COLO829 (cell line): ENCODE results near the gene RAD54L2.
"Not testable (repeated sequence)": the region's sequence is repeated elsewhere in the genome, so short reads cannot be mapped to it uniquely, and the experiment has no call there.

Experiments used
- DNase-seq: peaks from one replicate; pipeline ENCODE4 v3.0.0; 2012; ENCODE audit warnings: low spot score

The RAD54L2 gene

DNA sequence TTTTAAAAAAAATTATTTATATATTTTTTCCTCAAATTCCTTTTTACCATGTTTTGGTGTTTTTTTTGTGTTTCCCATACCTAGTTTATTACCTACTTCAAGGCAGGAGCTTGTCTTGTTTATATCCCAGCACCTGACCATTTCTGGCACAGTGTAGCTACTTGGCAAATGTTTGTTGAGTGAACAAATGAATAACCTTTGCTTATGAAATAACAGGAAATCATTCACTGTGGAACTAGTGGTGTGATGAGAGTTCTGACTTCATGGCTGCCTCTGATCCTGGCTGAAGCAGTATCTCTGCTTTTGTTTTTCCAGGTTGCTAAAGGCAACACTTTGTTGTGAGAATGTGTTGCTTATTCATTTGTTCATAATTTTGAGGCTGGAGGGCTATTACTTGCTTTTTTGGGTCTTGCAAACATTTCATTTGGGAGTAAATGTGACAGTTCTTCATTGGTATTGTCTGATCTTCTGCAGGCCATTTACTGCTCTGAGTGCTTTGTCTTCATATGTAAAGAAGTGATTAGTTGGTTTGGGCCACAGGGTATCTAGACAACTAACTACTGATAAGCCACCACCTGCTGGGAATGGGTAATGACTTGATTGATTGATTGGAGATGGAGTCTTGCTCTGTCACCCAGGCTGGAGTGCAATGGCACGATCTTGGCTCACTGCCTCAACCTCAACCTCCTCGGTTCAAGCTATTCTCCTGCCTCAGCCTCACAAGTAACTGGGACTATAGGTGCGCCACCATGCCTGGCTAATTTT lies 5.7 kb downstream of the RAD54L2 start:
- no peak for DNase-seq

GRCh38 chr3:51547274-51547673 lies 8.8 kb downstream of the RAD54L2 start:
- no peak for DNase-seq

- DNase-seq: no peak
These were observed 10.8 kb downstream of the RAD54L2 start for GRCh38 chr3:51549311-51549710.

DNA sequence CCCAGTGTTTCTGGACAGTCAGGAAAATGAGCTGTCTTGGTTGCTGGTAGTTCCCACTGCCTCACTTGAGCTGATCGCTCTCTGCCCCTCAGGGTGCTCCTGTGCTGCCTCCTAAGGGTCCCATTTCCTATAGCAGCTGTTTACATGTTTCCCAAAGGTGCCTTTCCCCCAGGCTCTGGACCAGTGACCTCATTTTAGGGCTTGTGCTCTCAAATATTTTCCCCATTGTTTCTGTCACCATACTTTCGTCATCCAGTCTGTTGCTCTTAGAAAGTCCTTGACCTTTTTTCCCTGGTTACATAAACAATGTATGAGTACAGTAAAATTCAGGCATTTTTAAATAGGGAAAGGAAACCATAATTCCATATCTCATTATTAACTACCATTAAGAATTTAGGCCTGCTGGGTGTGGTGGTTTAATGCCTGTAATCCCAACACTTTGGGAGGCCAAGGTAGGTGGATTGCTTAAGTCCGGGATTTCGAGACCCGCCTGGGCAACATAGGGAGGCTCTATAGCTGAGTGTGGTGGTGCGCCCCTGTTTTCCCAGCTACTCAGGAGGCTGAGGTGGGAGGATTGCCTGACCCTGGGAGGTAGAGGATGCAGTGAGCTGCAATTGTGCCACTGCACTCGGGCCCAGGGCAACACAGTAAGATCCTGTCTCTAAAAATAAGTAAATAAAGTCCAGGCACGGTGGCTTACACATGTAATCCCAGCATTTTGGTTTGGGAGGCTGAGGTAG lies 11.7 kb downstream of the RAD54L2 start:
- DNase-seq: no peak

DNA sequence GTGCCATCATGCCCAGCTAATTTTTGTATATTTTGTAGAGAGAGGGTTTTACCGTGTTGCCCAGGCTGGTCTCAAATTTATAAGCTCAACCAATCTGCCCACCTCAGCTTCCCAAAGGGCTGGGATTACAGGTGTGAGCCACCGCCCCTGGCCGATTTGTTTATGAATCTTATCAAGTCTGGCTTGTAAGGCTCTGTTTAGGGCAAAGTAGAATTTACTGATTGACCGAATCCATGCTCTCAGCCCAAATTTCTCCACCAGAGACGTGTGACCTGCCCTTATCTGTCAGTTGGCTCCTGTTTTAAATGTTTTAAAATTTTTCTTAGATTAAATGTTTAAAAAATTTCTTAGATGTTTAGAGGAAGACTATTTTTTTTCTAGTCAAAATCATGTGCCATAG lies 19.5 kb downstream of the RAD54L2 start:
- DNase-seq: no peak

- DNase-seq: no peak
These were observed 20.9 kb downstream of the RAD54L2 start for GRCh38 chr3:51559411-51559888.

DNA sequence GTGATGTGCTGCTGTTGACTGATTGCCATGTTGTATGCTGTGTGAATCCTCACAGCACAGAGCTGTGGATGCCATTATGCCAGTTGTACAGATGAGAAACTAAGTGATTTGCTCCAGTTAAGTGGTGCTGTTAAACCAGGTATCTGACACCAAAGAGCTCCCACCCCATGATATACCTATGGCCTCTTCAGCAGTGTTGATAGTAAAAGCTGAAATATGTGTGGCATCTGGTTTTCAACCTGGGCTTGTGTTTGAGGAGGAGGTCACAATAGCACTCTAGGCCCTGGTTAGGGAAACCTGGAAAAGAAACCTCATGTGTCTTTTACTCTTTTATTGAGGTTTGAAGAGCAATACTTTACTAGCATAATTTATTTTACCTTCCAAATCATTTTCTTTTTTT lies 21.4 kb downstream of the RAD54L2 start:
- no peak for DNase-seq

- not testable (repeated sequence) for DNase-seq
These were observed 23.9 kb downstream of the RAD54L2 start for GRCh38 chr3:51562403-51562802.

DNA sequence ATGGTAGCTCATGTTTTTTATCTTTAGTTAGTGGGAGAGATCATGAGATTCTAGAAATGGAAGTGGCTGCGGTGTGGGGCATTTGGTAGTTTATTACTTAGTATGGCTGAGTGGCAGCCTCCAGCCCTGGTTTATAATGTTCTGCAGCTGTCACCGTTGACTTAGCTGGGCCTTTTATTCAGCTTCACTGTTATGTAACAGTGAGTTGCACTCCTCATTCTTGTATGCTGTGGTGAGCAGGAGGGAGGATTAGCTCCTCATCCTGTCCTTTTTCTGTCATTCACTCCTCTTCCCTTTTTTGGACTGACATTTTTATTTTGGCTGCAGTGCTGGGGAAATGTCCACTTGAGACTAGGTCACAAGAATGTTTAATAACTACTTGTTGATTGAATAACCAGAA lies 29.5 kb downstream of the RAD54L2 start:
- no peak for DNase-seq

GRCh38 chr3:51568996-51569395 lies 30.5 kb downstream of the RAD54L2 start:
- no peak for DNase-seq

DNA sequence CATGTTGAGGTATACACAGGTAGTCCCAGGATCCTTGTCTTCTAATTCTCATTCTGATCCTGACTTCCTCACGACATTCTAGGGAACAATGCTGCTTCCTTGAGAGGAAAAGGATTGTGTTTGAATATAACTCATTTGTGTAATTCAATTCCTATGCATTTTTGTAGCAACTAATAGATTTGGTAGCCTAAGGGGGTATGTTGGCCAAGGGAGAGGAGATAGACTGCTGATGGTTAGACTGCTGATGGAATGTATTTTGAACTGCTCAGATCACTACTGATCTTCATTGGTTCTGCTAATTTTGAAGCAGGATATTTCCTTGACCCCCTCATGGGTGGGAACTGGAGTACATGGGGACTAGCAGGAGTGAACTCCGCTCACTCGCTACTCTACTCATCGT lies 39.7 kb downstream of the RAD54L2 start:
- DNase-seq: no peak

DNA sequence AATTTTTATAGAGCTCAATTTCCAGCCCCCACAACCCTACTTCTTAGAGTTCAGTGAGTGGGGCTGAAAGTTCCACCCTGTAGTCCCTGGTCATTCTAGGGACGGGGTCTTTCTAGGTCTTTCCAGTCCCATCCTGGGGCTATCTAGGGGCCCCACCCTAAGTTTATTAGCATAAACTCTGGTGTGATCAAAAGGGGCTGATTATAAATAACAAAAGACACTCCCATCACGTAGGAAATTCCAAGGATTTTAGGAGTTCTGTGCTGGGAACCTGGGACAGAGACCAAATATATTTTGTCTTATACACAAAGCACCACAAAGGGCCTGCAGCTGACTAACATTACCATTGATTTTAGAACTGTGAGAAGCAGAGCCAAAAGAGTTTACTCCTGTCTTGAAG lies 41.9 kb downstream of the RAD54L2 start:
- no peak for DNase-seq

DNA sequence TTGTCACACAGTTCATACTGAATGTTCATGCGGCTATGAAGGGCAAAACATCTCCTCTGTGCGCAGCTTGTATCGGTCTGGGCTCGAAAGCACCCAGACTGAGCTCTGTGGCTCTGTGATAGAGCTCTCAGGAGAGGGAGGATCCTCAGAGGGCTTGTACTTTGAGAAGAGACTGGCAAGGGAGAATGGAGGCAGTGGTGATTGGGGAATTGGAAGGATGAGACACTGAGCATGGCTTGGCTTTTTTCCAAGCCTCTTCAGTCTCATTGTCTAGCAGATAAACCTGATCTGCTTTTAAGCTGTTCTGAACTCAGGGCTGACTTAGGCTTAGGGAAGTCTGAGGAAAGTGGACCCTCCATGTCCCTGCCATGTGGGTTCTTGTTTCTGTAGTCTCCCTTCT lies 43.0 kb downstream of the RAD54L2 start:
- no peak for DNase-seq

GRCh38 chr3:51585197-51585596 lies 46.7 kb downstream of the RAD54L2 start:
- peak; percentile 71 for DNase-seq

DNA sequence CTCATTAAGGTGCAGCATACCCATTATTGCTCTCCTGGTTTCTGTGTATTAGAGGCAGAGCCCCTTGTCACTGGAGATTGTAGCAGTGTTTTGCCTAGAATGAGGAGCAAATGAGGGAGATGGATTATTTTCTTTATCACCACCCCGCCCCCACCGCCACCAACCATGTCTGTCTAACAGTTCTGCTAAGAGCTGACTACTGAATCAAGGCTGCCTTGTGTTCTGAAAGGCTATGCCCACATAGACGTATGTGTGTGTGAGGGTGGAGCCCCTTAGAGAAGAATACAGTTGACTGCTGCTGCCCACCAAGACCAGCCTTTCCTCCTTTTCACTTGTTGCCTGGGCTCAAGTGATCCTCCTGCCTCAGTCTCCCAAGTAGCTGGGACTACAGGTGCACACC lies 47.4 kb downstream of the RAD54L2 start:
- DNase-seq: no peak
